ENCODE measurements around the gene ZNF33A.

Gene ZNF33A

DNA sequence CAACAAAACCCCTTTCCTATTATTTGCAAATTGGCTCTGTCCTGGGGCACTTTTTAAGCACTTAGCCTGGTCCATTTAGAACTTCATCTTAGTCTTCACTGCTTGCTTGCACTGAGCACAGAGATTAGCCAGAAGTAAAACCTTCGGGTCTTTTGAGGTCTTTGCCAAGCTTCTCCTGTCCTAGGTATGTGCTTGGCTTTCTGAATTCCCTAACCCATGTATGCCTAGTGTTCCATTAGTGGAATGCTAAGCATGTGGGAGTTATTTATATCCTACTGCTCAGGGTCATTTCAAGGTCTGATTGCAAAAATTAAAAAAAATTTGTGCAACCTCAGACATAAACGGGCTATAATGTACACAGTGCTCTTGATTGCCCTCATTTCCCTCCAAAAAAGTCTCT, 101.7 kb downstream of the ZNF33A start:
- TF ChIP-seq CTCF (IDR thresholded peaks at IDR 0.05; ENCODE audit: insufficient read depth, missing control alignments): no peak
- DNase-seq (ENCODE audit: insufficient read length, low spot score): no peak
- FAIRE-seq: no peak

All from D721Med (cell line).